Measurements from ENCODE around the gene IFT80. TPM values are rescaled to one million over a fixed set of nuclear protein-coding genes. Genes with fewer than 3 reads are reported as not detected.

The IFT80 gene
- 1 to 10 TPM; 9.3 to 9.9 TPM for total RNA-seq

GRCh38 chr3:160399125-160400029 lies at the start of gene IFT80, which contains the start of gene SMC4:
Gene IFT80 (minus strand): TSS chr3:160399225. CDS start chr3:160384600, 14,625 bp downstream.
Gene SMC4 (plus strand): TSS chr3:160399650. CDS start chr3:160400827, 1,177 bp downstream.
- Mint-ChIP-seq H3K4me1 (ENCODE audit: low read depth) (peaks cover 39% of the 10 kb centered on the region), H3K36me3 (ENCODE audit: low read depth) (peaks cover 38% of the 10 kb centered on the region), H3K4me3 (peak within 1 kb of the TSS; percentile 91), H3K27me3 (ENCODE audit: low read depth) (peaks cover 7% of the 10 kb centered on the region), H3K27ac (peak within 1 kb of the TSS; percentile 97), H3K9me3 (no peaks in the 10 kb centered on the region)
- DNase-seq = peak; percentile 98
- intact Hi-C loops (cut with micrococcal nuclease) = loop anchor here (1.0 to 10.0 kb wide), 11 partner anchors 14 to 1755 kb away; partner anchors contain the start of genes C3orf80, GFM1, KPNA4 and MFSD1
- CTCF ChIA-PET = interaction anchor here (0.6 to 1.0 kb wide), 2 partner anchors 50 to 368 kb away, joined by 3 to 4 read pairs; no protein-coding TSS in a partner anchor

DNA sequence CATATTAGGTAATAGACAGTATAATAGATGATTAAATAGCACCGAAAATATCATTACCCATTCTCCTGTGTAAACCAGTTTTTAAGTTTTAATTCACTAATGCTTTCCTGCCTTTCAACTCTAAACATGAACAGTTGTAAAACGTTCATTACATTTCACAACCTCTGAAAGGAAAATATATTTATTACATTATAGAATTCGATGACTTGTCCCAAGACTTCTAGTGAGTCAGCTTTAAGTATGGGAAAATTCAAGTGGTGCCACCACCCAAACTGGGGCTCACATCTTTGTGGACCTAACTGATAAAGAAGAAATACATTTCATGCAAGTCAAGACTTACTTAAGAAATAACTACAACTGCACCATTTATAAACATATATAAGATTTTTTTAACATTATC lies 48.5 kb upstream of the IFT80 start:
- Mint-ChIP-seq H3K27me3 (ENCODE audit: low read depth) (no peaks in the 10 kb centered on the region), H3K27ac (no peak overlapping the region), H3K4me1 (ENCODE audit: low read depth) (peaks cover 31% of the 10 kb centered on the region), H3K9me3 (no peaks in the 10 kb centered on the region), H3K36me3 (ENCODE audit: low read depth) (peaks cover 29% of the 10 kb centered on the region), H3K4me3 (no peak overlapping the region)
- intact Hi-C loops (cut with micrococcal nuclease) = loop anchor here (5.0 kb wide), 1 partner anchor 1640 kb away; no protein-coding TSS in a partner anchor
- CTCF ChIA-PET = no interaction called here
- no peak for DNase-seq

- Mint-ChIP-seq H3K36me3 (ENCODE audit: low read depth) (peaks cover 37% of the 10 kb centered on the region), H3K27me3 (ENCODE audit: low read depth) (no peaks in the 10 kb centered on the region), H3K4me3 (no peak overlapping the region), H3K27ac (no peak overlapping the region), H3K9me3 (no peaks in the 10 kb centered on the region), H3K4me1 (ENCODE audit: low read depth) (peaks cover 36% of the 10 kb centered on the region)
- DNase-seq = no peak
- CTCF ChIA-PET = no interaction called here
- intact Hi-C loops (cut with micrococcal nuclease) = loop anchor here (5.0 kb wide), 1 partner anchor 1639 kb away; no protein-coding TSS in a partner anchor
These were observed 47.6 kb upstream of the IFT80 start for GRCh38 chr3:160446522-160447056.

- Mint-ChIP-seq H3K27me3 (ENCODE audit: low read depth) (no peaks in the 10 kb centered on the region), H3K4me3 (no peak overlapping the region), H3K9me3 (no peaks in the 10 kb centered on the region), H3K4me1 (ENCODE audit: low read depth) (peaks cover 36% of the 10 kb centered on the region), H3K36me3 (ENCODE audit: low read depth) (peaks cover 40% of the 10 kb centered on the region), H3K27ac (no peak overlapping the region)
- CTCF ChIA-PET = interaction anchor here (0.7 to 1.7 kb wide), 3 partner anchors 9 to 49 kb away, joined by 3 to 10 read pairs (median 3); no protein-coding TSS in a partner anchor
- no peak for DNase-seq
- intact Hi-C loops (cut with micrococcal nuclease) = loop anchor here (5.0 kb wide), 1 partner anchor 1639 kb away; no protein-coding TSS in a partner anchor
These were observed 46.8 kb upstream of the IFT80 start for GRCh38 chr3:160445854-160446253.

- H3K27ac Mint-ChIP-seq = no peak overlapping the region
These were observed 45.4 kb upstream of the IFT80 start for GRCh38 chr3:160444411-160444810.

GRCh38 chr3:160440687-160441086 lies 41.7 kb upstream of the IFT80 start:
- H3K4me1 Mint-ChIP-seq (ENCODE audit: low read depth) = peaks cover 33% of the 10 kb centered on the region
- no peak overlapping the region for H3K4me3 Mint-ChIP-seq
- no peaks in the 10 kb centered on the region for H3K9me3 Mint-ChIP-seq
- no peak for DNase-seq
- H3K27ac Mint-ChIP-seq = no peak overlapping the region
- CTCF ChIA-PET = interaction anchor here (1.2 kb wide), 1 partner anchor 27 kb away, joined by 3 read pairs; no protein-coding TSS in a partner anchor
- H3K27me3 Mint-ChIP-seq (ENCODE audit: low read depth) = no peaks in the 10 kb centered on the region
- intact Hi-C loops (cut with micrococcal nuclease) = no loop called here
- peaks cover 62% of the 10 kb centered on the region for H3K36me3 Mint-ChIP-seq (ENCODE audit: low read depth)

More at GRCh38 chr3:160444411-160444810, 45.4 kb upstream of the IFT80 start:
- intact Hi-C loops (cut with micrococcal nuclease) = no loop called here
- no peak overlapping the region for H3K4me3 Mint-ChIP-seq
- H3K9me3 Mint-ChIP-seq = no peaks in the 10 kb centered on the region
- H3K4me1 Mint-ChIP-seq (ENCODE audit: low read depth) = peaks cover 36% of the 10 kb centered on the region
- no peak for DNase-seq
- no peaks in the 10 kb centered on the region for H3K27me3 Mint-ChIP-seq (ENCODE audit: low read depth)
- H3K36me3 Mint-ChIP-seq (ENCODE audit: low read depth) = peaks cover 50% of the 10 kb centered on the region
- CTCF ChIA-PET = interaction anchor here (1.7 kb wide), 1 partner anchor 31 kb away, joined by 10 read pairs; no protein-coding TSS in a partner anchor

- no peak overlapping the region for H3K4me3 Mint-ChIP-seq
- peaks cover 52% of the 10 kb centered on the region for H3K36me3 Mint-ChIP-seq (ENCODE audit: low read depth)
- CTCF ChIA-PET = interaction anchor here (0.8 kb wide), 1 partner anchor 101 kb away, joined by 3 read pairs; no protein-coding TSS in a partner anchor
- peaks cover 27% of the 10 kb centered on the region for H3K4me1 Mint-ChIP-seq (ENCODE audit: low read depth)
- intact Hi-C loops (cut with micrococcal nuclease) = no loop called here
- DNase-seq = no peak
- H3K9me3 Mint-ChIP-seq = no peaks in the 10 kb centered on the region
- peak overlapping the region; percentile 36 for H3K27ac Mint-ChIP-seq
- H3K27me3 Mint-ChIP-seq (ENCODE audit: low read depth) = no peaks in the 10 kb centered on the region
These were observed 38.0 kb upstream of the IFT80 start for GRCh38 chr3:160437083-160437455.

DNA sequence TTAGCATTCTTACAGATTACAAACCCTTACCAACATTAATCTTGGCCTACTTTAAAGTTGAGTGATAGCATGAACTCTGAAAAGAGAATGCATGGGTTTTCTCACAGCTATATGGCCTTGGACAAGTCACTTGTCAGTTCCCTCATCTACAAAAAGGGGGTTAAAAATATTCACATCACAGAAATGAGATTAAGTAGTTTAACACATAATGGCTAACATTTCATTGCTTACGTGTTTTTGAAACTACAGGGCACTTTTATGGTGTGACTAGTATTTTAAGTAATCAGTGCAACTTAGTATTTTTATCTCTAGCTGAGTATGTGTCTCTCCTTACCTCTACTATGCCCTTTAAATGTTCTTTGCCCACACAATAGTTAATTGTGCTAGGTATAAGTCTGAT lies 36.7 kb upstream of the IFT80 start:
- H3K9me3 Mint-ChIP-seq = no peaks in the 10 kb centered on the region
- H3K36me3 Mint-ChIP-seq (ENCODE audit: low read depth) = peaks cover 54% of the 10 kb centered on the region
- CTCF ChIA-PET = no interaction called here
- no peak overlapping the region for H3K4me3 Mint-ChIP-seq
- no peak overlapping the region for H3K27ac Mint-ChIP-seq
- no peak for DNase-seq
- H3K4me1 Mint-ChIP-seq (ENCODE audit: low read depth) = peaks cover 23% of the 10 kb centered on the region
- H3K27me3 Mint-ChIP-seq (ENCODE audit: low read depth) = no peaks in the 10 kb centered on the region
- intact Hi-C loops (cut with micrococcal nuclease) = loop anchor here (2.0 kb wide), 1 partner anchor 35 kb away; no protein-coding TSS in a partner anchor

GRCh38 chr3:160435095-160435494 lies 36.1 kb upstream of the IFT80 start:
- H3K9me3 Mint-ChIP-seq = no peaks in the 10 kb centered on the region
- H3K4me1 Mint-ChIP-seq (ENCODE audit: low read depth) = peaks cover 20% of the 10 kb centered on the region
- intact Hi-C loops (cut with micrococcal nuclease) = loop anchor here (2.0 kb wide), 1 partner anchor 34 kb away; no protein-coding TSS in a partner anchor
- H3K27ac Mint-ChIP-seq = no peak overlapping the region
- DNase-seq = no peak
- H3K36me3 Mint-ChIP-seq (ENCODE audit: low read depth) = peaks cover 50% of the 10 kb centered on the region
- no peak overlapping the region for H3K4me3 Mint-ChIP-seq
- H3K27me3 Mint-ChIP-seq (ENCODE audit: low read depth) = no peaks in the 10 kb centered on the region
- CTCF ChIA-PET = no interaction called here

GRCh38 chr3:160434071-160434470 lies 35.0 kb upstream of the IFT80 start:
- Mint-ChIP-seq H3K27me3 (ENCODE audit: low read depth) (no peaks in the 10 kb centered on the region), H3K4me1 (ENCODE audit: low read depth) (peaks cover 16% of the 10 kb centered on the region), H3K27ac (no peak overlapping the region), H3K4me3 (no peak overlapping the region), H3K36me3 (ENCODE audit: low read depth) (peaks cover 45% of the 10 kb centered on the region), H3K9me3 (no peaks in the 10 kb centered on the region)
- intact Hi-C loops (cut with micrococcal nuclease) = loop anchor here (2.0 kb wide), 1 partner anchor 33 kb away; no protein-coding TSS in a partner anchor
- DNase-seq = no peak
- CTCF ChIA-PET = no interaction called here

DNA sequence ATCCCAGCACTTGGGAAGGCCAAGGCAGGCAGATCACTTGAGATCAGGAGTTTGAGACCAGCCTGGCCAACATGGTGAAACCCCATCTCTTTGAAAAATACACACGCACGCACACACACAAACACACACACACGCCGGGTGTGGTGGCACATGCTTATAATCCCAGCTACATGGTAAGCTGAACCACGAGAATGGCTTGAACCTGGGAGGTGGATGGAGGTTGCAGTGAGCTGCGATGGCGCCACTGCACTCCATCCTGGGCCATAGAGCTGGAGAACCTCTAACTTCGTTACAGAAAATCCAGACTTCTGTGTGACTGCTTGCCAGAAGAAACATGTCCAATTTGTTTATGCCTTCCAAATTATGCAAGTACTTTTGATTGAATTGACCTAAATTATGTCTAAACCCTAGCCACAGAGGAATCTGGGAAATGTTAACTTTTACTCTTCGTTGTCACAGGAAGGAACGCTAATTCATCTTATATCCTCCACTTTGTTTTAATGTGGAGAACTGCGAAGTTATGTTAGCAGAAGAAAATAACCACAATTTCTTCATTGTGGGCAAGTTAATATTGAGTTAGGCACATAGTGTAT lies 28.9 kb upstream of the IFT80 start:
- Mint-ChIP-seq H3K27me3 (ENCODE audit: low read depth) (no peaks in the 10 kb centered on the region), H3K4me3 (no peak overlapping the region), H3K4me1 (ENCODE audit: low read depth) (no peaks in the 10 kb centered on the region), H3K9me3 (no peaks in the 10 kb centered on the region), H3K36me3 (ENCODE audit: low read depth) (peaks cover 63% of the 10 kb centered on the region), H3K27ac (no peak overlapping the region)
- CTCF ChIA-PET = interaction anchor here (0.6 kb wide), 1 partner anchor 127 kb away, joined by 3 read pairs; no protein-coding TSS in a partner anchor
- no peak for DNase-seq
- intact Hi-C loops (cut with micrococcal nuclease) = loop anchor here (2.0 kb wide), 1 partner anchor 15 kb away; no protein-coding TSS in a partner anchor

GRCh38 chr3:160417311-160417710 lies 18.3 kb upstream of the IFT80 start:
- Mint-ChIP-seq H3K4me3 (no peak overlapping the region), H3K4me1 (ENCODE audit: low read depth) (peaks cover 2% of the 10 kb centered on the region), H3K27ac (no peak overlapping the region), H3K36me3 (ENCODE audit: low read depth) (peaks cover 56% of the 10 kb centered on the region), H3K27me3 (ENCODE audit: low read depth) (no peaks in the 10 kb centered on the region), H3K9me3 (no peaks in the 10 kb centered on the region)
- CTCF ChIA-PET = no interaction called here
- no peak for DNase-seq
- intact Hi-C loops (cut with micrococcal nuclease) = no loop called here
